Breast epithelium (tissue), 3 donors: ENCODE results near the gene RPS8.
"Not testable (repeated sequence)": the region's sequence is repeated elsewhere in the genome, so short reads cannot be mapped to it uniquely, and the experiment has no call there.

Experiments
- POLR2A ChIP-seq: fragments of 450-650 bp; IDR thresholded peaks from one replicate; pipeline ENCODE4 v1.6.1; 2016; ENCODE audit warnings: antibody characterized with exemption, mild to moderate bottlenecking, moderate library complexity
- POLR2AphosphoS5 ChIP-seq, 3 donors: sonication (generic); formaldehyde crosslinking; IDR thresholded peaks; one replicate each; pipeline ENCODE4 v1.6.1; 2017; ENCODE audit warnings: antibody characterized with exemption in 3 of 3
- TF ChIP-seq, protein P1 (sequence below), 3 donors: fragments of 450-650 bp; IDR thresholded peaks; one replicate each; pipeline ENCODE4 v1.5.1; 2016 to 2017; ENCODE audit warnings: antibody characterized with exemption in 3 of 3, mild to moderate bottlenecking in 3 of 3, moderate library complexity in 3 of 3

DNA sequence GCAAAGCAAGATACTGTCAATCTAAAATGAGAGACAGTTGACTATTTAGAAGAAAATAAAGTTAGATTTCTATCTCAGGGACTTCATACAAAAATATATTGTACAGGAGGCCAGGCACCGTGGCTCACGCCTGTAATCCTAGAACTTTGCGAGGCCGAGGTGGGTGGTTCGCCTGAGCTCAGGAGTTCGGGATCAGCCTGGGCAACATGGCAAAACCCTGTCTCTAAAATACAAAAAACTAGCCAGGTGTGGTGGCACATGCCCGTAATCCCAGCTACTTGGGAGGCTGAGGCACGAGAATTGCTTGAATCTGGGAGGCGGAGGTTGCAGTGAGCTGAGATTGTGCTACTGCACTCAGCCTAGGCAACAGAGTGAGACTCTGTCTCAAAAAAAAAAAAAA is 40.6 kb downstream of the RPS8 start:
- TF ChIP-seq POLR2A; POLR2AphosphoS5 (IDR thresholded peaks at IDR 0.05): not testable (repeated sequence)
- TF ChIP-seq, protein P1, sequence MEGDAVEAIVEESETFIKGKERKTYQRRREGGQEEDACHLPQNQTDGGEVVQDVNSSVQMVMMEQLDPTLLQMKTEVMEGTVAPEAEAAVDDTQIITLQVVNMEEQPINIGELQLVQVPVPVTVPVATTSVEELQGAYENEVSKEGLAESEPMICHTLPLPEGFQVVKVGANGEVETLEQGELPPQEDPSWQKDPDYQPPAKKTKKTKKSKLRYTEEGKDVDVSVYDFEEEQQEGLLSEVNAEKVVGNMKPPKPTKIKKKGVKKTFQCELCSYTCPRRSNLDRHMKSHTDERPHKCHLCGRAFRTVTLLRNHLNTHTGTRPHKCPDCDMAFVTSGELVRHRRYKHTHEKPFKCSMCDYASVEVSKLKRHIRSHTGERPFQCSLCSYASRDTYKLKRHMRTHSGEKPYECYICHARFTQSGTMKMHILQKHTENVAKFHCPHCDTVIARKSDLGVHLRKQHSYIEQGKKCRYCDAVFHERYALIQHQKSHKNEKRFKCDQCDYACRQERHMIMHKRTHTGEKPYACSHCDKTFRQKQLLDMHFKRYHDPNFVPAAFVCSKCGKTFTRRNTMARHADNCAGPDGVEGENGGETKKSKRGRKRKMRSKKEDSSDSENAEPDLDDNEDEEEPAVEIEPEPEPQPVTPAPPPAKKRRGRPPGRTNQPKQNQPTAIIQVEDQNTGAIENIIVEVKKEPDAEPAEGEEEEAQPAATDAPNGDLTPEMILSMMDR (IDR thresholded peaks at IDR 0.05), result not testable (repeated sequence)
